HCT116 (cell line): Measurements from ENCODE around the gene ABHD4. TPM values are rescaled to one million over a fixed set of nuclear protein-coding genes. Genes with fewer than 3 reads are reported as not detected.

Experiments used
- ATAC-seq: fragments of 200-7000 bp; cut with Tn5 transposase; 2 replicates; pipeline ENCODE4 v1.9.1; 2020; ENCODE audit warnings: mild to moderate bottlenecking, moderate library complexity
- BruUV-seq: library from RNA; stranded (reverse); fragments of 400-500 nt; replicated peaks from 2 replicates; lab custom pipeline; 2021; lab: Mats Ljungman, UMichigan
- CTCF ChIA-PET: fragments of 300-600 bp; sonication (Branson Sonifier 250); formaldehyde crosslinking; loops from one replicate; lab custom pipeline; 2021; ENCODE audit warnings: antibody characterized with exemption; lab: Charles Lee
- POLR2A ChIA-PET: fragments of 300-600, 350-600 bp; sonication (Branson Sonifier 250); formaldehyde crosslinking; loops from one replicate; lab custom pipeline; 2021; ENCODE audit warnings: antibody characterized with exemption; lab: Charles Lee
- RAD21 ChIA-PET, 2 experiments: fragments of 300-600 bp; sonication (Branson Sonifier 250); formaldehyde crosslinking; loops; one replicate each; lab custom pipeline; 2023; ENCODE audit warnings: low total read pairs in 2 of 2; ENCODE audit not compliant: uncharacterized antibody in 2 of 2, unreplicated experiment in 2 of 2, low non-redundant PET in 1 of 2; lab: Charles Lee
- DNase-seq: peaks from one replicate; pipeline ENCODE4 v3.0.0-alpha.2; 2010; ENCODE audit warnings: low read depth, low spot score
- H2AFZ ChIP-seq: fragments of 200-600 bp; shearing (Covaris generic), sonication (generic); 2 replicates; pipeline ENCODE4 v1.6.1; 2017; ENCODE audit warnings: low read depth, mixed run types, mixed read lengths, antibody characterized with exemption, low read length; ENCODE audit not compliant: poor library complexity, severe bottlenecking
- H3K27ac ChIP-seq: 2 replicates; pipeline ENCODE4 v1.5.1; 2012; ENCODE audit warnings: low read depth, low read length
- H3K27me3 ChIP-seq: fragments of 200-600 bp; sonication (generic); 2 replicates; pipeline ENCODE4 v1.6.1; 2016; ENCODE audit warnings: mixed run types, low read length, mixed read lengths; ENCODE audit not compliant: insufficient read depth
- H3K36me3 ChIP-seq, 2 experiments: fragments of 200-500 bp in 1 of 2; fragments of 200-600 bp in 1 of 2; sonication (Bioruptor generic) in 1 of 2; sonication (generic) in 1 of 2; 2 replicates each; pipeline versions ENCODE4 v1.5.1 to v1.6.1; 2014 to 2016; ENCODE audit warnings: low read length in 2 of 2, inconsistent platforms in 1 of 2, mixed read lengths in 1 of 2, mixed run types in 1 of 2; ENCODE audit not compliant: insufficient read depth in 2 of 2, control insufficient read depth in 1 of 2
- H3K4me1 ChIP-seq, 2 experiments: fragments of 200-600 bp in 1 of 2; sonication (generic) in 1 of 2; 2 replicates each; pipeline versions ENCODE4 v1.5.1 to v1.6.1; 2012 to 2017; ENCODE audit warnings: low read length in 2 of 2, inconsistent platforms in 1 of 2, mild to moderate bottlenecking in 1 of 2, mixed read lengths in 1 of 2, mixed run types in 1 of 2, moderate library complexity in 1 of 2; ENCODE audit not compliant: insufficient read depth in 2 of 2, control insufficient read depth in 1 of 2
- H3K4me2 ChIP-seq: fragments of 200-600 bp; sonication (generic); 2 replicates; pipeline ENCODE4 v1.6.1; 2017; ENCODE audit warnings: mixed run types, low read length, mixed read lengths
- H3K4me3 ChIP-seq, 2 experiments: fragments of 200-600 bp in 1 of 2; sonication (generic) in 1 of 2; replicated peaks in 1 of 2; 2 replicates each; pipeline ENCODE4 v1.5.1; 2011 to 2016; ENCODE audit warnings: low read length in 2 of 2, control low read depth in 1 of 2, low read depth in 1 of 2, mild to moderate bottlenecking in 1 of 2, mixed read lengths in 1 of 2, mixed run types in 1 of 2
- H3K79me2 ChIP-seq: fragments of 200-600 bp; sonication (generic); 2 replicates; pipeline ENCODE4 v1.6.1; 2017; ENCODE audit warnings: mild to moderate bottlenecking, mixed run types, low read length, moderate library complexity, mixed read lengths; ENCODE audit not compliant: insufficient read depth
- H3K9ac ChIP-seq: fragments of 200-600 bp; sonication (generic); 2 replicates; pipeline ENCODE4 v1.6.1; 2016; ENCODE audit warnings: low read length, mixed read lengths
- H3K9me2 ChIP-seq: fragments of 200-600 bp; sonication (generic), shearing (Covaris generic); 2 replicates; pipeline ENCODE4 v1.6.1; 2017; ENCODE audit warnings: mixed run types, mild to moderate bottlenecking, moderate library complexity; ENCODE audit not compliant: insufficient read depth
- H3K9me3 ChIP-seq, 2 experiments: fragments of 200-500 bp in 1 of 2; fragments of 200-600 bp in 1 of 2; sonication (Bioruptor generic) in 1 of 2; sonication (generic) in 1 of 2; 2 replicates each; pipeline ENCODE4 v1.6.1; 2014 to 2017; ENCODE audit warnings: low read length in 2 of 2, mixed read lengths in 2 of 2, inconsistent platforms in 1 of 2, low read depth in 1 of 2, mild to moderate bottlenecking in 1 of 2, mixed run types in 1 of 2, moderate library complexity in 1 of 2; ENCODE audit not compliant: control insufficient read depth in 1 of 2, insufficient read depth in 1 of 2
- H4K20me1 ChIP-seq: fragments of 200-600 bp; sonication (generic), shearing (Covaris generic); 2 replicates; pipeline ENCODE4 v1.6.1; 2017; ENCODE audit warnings: mixed run types, mild to moderate bottlenecking, moderate library complexity; ENCODE audit not compliant: insufficient read depth
- ATF3 ChIP-seq: IDR thresholded peaks from 2 replicates; pipeline ENCODE4 v1.6.1; 2012
- EZH2phosphoT487 ChIP-seq: fragments of 200-600 bp; IDR thresholded peaks from 2 replicates; pipeline ENCODE4 v1.6.1; 2018; ENCODE audit warnings: antibody characterized with exemption, borderline replicate concordance
- MAX ChIP-seq: IDR thresholded peaks from 2 replicates; pipeline ENCODE4 v1.6.1; 2012
- POLR2AphosphoS5 ChIP-seq: IDR thresholded peaks from 2 replicates; pipeline ENCODE4 v1.6.1; 2011; ENCODE audit warnings: mild to moderate bottlenecking, low read depth, low read length, moderate library complexity
- YY1 ChIP-seq: IDR thresholded peaks from 2 replicates; pipeline ENCODE4 v1.6.1; 2011; ENCODE audit warnings: low read length, low read depth, moderate library complexity, mild to moderate bottlenecking; ENCODE audit not compliant: insufficient replicate concordance; ENCODE audit errors: extremely low read depth
- intact Hi-C: fragments of 100-400 bp; cut with micrococcal nuclease; formaldehyde crosslinking; loops from 2 replicates; pipeline ENCODE4 v1.10.0; 2022
- total RNA-seq: library from RNA; stranded (reverse); gene quantifications from one replicate; pipeline ENCODE4 v1.2.1, GENCODE V29; 2021; ENCODE audit not compliant: unreplicated experiment
- TF ChIP-seq, protein P1 (sequence below): IDR thresholded peaks from 2 replicates; pipeline ENCODE4 v1.6.1; 2011; ENCODE audit warnings: mild to moderate bottlenecking, low read length, moderate library complexity; ENCODE audit not compliant: insufficient replicate concordance; ENCODE audit errors: extremely low read depth
- TF ChIP-seq, protein P2 (sequence below): IDR thresholded peaks from 2 replicates; pipeline ENCODE4 v1.6.1; 2012; ENCODE audit warnings: low read depth

The ABHD4 gene
- total RNA-seq, 1 experiment from 2014 or later: 9.4 TPM

- Histone ChIP-seq H3K36me3 (no peaks in the 10 kb centered on the region), H3K9me2 (no peaks in the 10 kb centered on the region), H3K27ac (no peak overlapping the region), H2AFZ (no peak overlapping the region), H3K79me2 (no peaks in the 10 kb centered on the region), H3K4me2 (no peak overlapping the region), H3K27me3 (no peaks in the 10 kb centered on the region), H3K9me3 (no peaks in the 10 kb centered on the region), H4K20me1 (no peaks in the 10 kb centered on the region)
- ChIA-PET CTCF (interaction anchor here (1.0 to 5.0 kb wide), 5 partner anchors 9 to 201 kb away, joined by 3 to 93 read pairs (median 7); no protein-coding TSS in a partner anchor), RAD21 (no interaction called here), POLR2A (interaction anchor here (0.8 to 1.8 kb wide), 8 partner anchors 8 to 220 kb away, joined by 3 to 18 read pairs (median 6); partner anchors contain the start of genes DAD1 and LRP10)
- no TSS peak for BruUV-seq
- no peak for ATAC-seq
- DNase-seq: no peak
- intact Hi-C loops: loop anchor here (5.0 kb wide), 1 partner anchor 259 kb away; no protein-coding TSS in a partner anchor
- TF ChIP-seq, protein P1, sequence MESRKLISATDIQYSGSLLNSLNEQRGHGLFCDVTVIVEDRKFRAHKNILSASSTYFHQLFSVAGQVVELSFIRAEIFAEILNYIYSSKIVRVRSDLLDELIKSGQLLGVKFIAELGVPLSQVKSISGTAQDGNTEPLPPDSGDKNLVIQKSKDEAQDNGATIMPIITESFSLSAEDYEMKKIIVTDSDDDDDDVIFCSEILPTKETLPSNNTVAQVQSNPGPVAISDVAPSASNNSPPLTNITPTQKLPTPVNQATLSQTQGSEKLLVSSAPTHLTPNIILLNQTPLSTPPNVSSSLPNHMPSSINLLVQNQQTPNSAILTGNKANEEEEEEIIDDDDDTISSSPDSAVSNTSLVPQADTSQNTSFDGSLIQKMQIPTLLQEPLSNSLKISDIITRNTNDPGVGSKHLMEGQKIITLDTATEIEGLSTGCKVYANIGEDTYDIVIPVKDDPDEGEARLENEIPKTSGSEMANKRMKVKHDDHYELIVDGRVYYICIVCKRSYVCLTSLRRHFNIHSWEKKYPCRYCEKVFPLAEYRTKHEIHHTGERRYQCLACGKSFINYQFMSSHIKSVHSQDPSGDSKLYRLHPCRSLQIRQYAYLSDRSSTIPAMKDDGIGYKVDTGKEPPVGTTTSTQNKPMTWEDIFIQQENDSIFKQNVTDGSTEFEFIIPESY: no peak
- TF ChIP-seq EZH2phosphoT487 (no peak), YY1 (no peak), MAX (no peak), POLR2AphosphoS5 (no peak), ATF3 (no peak)
- TF ChIP-seq, protein P2, sequence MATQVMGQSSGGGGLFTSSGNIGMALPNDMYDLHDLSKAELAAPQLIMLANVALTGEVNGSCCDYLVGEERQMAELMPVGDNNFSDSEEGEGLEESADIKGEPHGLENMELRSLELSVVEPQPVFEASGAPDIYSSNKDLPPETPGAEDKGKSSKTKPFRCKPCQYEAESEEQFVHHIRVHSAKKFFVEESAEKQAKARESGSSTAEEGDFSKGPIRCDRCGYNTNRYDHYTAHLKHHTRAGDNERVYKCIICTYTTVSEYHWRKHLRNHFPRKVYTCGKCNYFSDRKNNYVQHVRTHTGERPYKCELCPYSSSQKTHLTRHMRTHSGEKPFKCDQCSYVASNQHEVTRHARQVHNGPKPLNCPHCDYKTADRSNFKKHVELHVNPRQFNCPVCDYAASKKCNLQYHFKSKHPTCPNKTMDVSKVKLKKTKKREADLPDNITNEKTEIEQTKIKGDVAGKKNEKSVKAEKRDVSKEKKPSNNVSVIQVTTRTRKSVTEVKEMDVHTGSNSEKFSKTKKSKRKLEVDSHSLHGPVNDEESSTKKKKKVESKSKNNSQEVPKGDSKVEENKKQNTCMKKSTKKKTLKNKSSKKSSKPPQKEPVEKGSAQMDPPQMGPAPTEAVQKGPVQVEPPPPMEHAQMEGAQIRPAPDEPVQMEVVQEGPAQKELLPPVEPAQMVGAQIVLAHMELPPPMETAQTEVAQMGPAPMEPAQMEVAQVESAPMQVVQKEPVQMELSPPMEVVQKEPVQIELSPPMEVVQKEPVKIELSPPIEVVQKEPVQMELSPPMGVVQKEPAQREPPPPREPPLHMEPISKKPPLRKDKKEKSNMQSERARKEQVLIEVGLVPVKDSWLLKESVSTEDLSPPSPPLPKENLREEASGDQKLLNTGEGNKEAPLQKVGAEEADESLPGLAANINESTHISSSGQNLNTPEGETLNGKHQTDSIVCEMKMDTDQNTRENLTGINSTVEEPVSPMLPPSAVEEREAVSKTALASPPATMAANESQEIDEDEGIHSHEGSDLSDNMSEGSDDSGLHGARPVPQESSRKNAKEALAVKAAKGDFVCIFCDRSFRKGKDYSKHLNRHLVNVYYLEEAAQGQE: no peak
- TF ChIP-seq, all 23 proteins: peak for 0
- Histone ChIP-seq H3K9ac (no peak overlapping the region), H3K4me3 (no peak overlapping the region), H3K4me1 (peaks cover 4 to 9% of the 10 kb centered on the region in 2 experiments; a peak in 3 of 4 replicates)
Observed at GRCh38 chr14:22651586-22651985, 53.5 kb downstream of the ABHD4 start.
